Small intestine (tissue), 7 donors: ENCODE data around the gene PLA2G4C. TPM values are rescaled to one million over a fixed set of nuclear protein-coding genes. Genes with fewer than 3 reads are reported as not detected.
"Not testable (repeated sequence)": the region's sequence is repeated elsewhere in the genome, so short reads cannot be mapped to it uniquely, and the experiment has no call there.

Experiments
- DNase-seq, 2 donors: peaks; one replicate each; pipeline versions ENCODE4 v3.0.0 to v3.0.0-alpha.2; 2013
- FAIRE-seq: peaks from 2 replicates; lab custom pipeline; 2012; peaks lifted over from hg19 to GRCh38; lab: Jason Lieb, UNC
- H3K27ac ChIP-seq, 3 donors: one replicate each; pipeline ENCODE4 v1.5.1; 2013; ENCODE audit warnings: low read length in 2 of 3, mild to moderate bottlenecking in 2 of 3, control low read depth in 1 of 3, inconsistent platforms in 1 of 3, low read depth in 1 of 3, moderate library complexity in 1 of 3
- H3K27me3 ChIP-seq, 3 donors: one replicate each; pipeline ENCODE4 v1.6.1; 2013; ENCODE audit warnings: low read length in 3 of 3, inconsistent platforms in 1 of 3; ENCODE audit not compliant: control insufficient read depth in 3 of 3, insufficient read depth in 3 of 3
- H3K36me3 ChIP-seq, 3 donors: one replicate each; pipeline ENCODE4 v1.6.1; 2013; ENCODE audit warnings: low read length in 3 of 3, inconsistent platforms in 1 of 3, low read depth in 1 of 3, mild to moderate bottlenecking in 1 of 3, moderate library complexity in 1 of 3; ENCODE audit not compliant: control insufficient read depth in 3 of 3, insufficient read depth in 2 of 3
- H3K4me1 ChIP-seq, 3 donors: one replicate each; pipeline ENCODE4 v1.6.1; 2013; ENCODE audit warnings: low read length in 2 of 3, inconsistent platforms in 1 of 3, low read depth in 1 of 3, mild to moderate bottlenecking in 1 of 3, moderate library complexity in 1 of 3; ENCODE audit not compliant: control insufficient read depth in 3 of 3, insufficient read depth in 2 of 3
- H3K4me3 ChIP-seq, 3 donors: one replicate each; pipeline ENCODE4 v1.5.1; 2013; ENCODE audit warnings: low read length in 3 of 3, control low read depth in 1 of 3, inconsistent platforms in 1 of 3, low read depth in 1 of 3, mild to moderate bottlenecking in 1 of 3, moderate library complexity in 1 of 3
- H3K9me3 ChIP-seq, 2 donors: one replicate each; pipeline ENCODE4 v1.6.1; 2013; ENCODE audit warnings: low read depth in 1 of 2, low read length in 1 of 2; ENCODE audit not compliant: control insufficient read depth in 2 of 2, insufficient read depth in 1 of 2
- WGBS, 3 donors: extraction: QIAGEN DNeasy Blood & Tissue Kit; methylation state at CpG; one replicate each; pipeline ENCODE4 v1.1.7; 2013; 5-methylcytosine and 5-hydroxymethylcytosine counted together
- polyA plus RNA-seq, 4 donors: library from polyadenylated mRNA; stranded (reverse) in 3 of 4; unstranded in 1 of 4; fragments of 200-250 nt in 3 of 4; fragments of 120-200 nt in 1 of 4; gene quantifications; one replicate each; pipeline versions ENCODE4 v1.2.1 to v1.2.3, GENCODE V29; 2013
- donor health status: healthy with polysubstance abuse.
- donor health status: control.
- donor health status: control.
- donor health status: Bipolar disorder and iron deficiency.
- donor health status: healthy.

The PLA2G4C gene
- polyA plus RNA-seq, 4 donors: 4.0 to 29.2 (median 11.4) TPM

GRCh38 chr19:48085904-48086864 is 24.4 kb downstream of the PLA2G4C start:
- WGBS, 3 donors: 87 to 92% (median 88%) methylated on average over 7 of the region's 7 CpGs
- no peaks in the 10 kb centered on the region for H3K27me3 ChIP-seq

GRCh38 chr19:48085076-48085475 is 25.5 kb downstream of the PLA2G4C start:
- FAIRE-seq (no peak), DNase-seq (no peak)
- H3K4me1 ChIP-seq: no peaks in the 10 kb centered on the region
- H3K27me3 ChIP-seq: no peaks in the 10 kb centered on the region
- 19 to 46% (median 43%) methylated on average over 3 of the region's 3 CpGs for whole genome bisulfite sequencing, 3 donors
- no peak overlapping the region for H3K27ac ChIP-seq
- H3K36me3 ChIP-seq: no peaks in the 10 kb centered on the region
- no peak overlapping the region for H3K4me3 ChIP-seq
- peaks cover 0 to 4% of the 10 kb centered on the region in 2 donors for H3K9me3 ChIP-seq

More at GRCh38 chr19:48085904-48086864, 24.4 kb downstream of the PLA2G4C start:
- Histone ChIP-seq H3K9me3 (peaks cover 0 to 8% of the 10 kb centered on the region in 2 donors), H3K4me1 (no peaks in the 10 kb centered on the region), H3K36me3 (no peaks in the 10 kb centered on the region), H3K27ac (no peak overlapping the region), H3K4me3 (no peak overlapping the region)
- FAIRE-seq (no peak), DNase-seq (no peak)

GRCh38 chr19:48081106-48081505 is 29.5 kb downstream of the PLA2G4C start:
- 90 to 99% (median 91%) methylated on average over 5 of the region's 5 CpGs for WGBS, 3 donors
- FAIRE-seq: no peak
- Histone ChIP-seq H3K9me3 (peaks cover 0 to 2% of the 10 kb centered on the region in 2 donors), H3K36me3 (no peaks in the 10 kb centered on the region), H3K4me3 (no peak overlapping the region), H3K27ac (no peak overlapping the region), H3K27me3 (peaks cover 0 to 3% (median 0%) of the 10 kb centered on the region in 3 donors), H3K4me1 (no peaks in the 10 kb centered on the region)
- DNase-seq: no peak

DNA sequence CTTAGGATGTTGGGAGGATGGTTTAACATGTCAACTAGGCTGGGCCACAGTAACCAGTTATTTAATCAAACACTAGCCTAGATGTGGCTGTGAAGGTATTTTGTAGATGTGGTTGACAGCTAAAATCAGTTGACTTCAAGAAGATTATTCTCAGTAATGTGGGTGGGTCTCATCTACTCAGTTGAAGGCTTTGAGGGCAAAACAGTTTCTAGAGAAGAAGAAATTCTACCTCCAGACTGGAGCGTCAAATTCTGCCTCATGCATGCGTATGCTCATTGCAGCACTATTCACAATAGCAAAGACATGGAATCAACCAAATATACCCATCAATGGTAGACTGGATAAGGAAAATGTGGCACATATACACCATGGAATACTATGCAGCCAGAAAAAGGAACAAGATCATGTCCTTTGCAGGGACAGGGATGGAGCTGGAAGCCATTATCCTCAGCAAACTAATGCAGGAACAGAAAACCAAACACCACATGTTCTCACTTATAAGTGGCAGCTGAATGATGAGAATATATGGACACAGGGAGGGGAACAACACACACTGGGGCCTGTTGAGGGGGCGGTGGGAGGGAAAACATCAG is 40.3 kb downstream of the PLA2G4C start:
- not testable (repeated sequence) for H3K4me3 ChIP-seq, FAIRE-seq, H3K27ac ChIP-seq, H3K27me3 ChIP-seq, H3K4me1 ChIP-seq, DNase-seq, H3K9me3 ChIP-seq, H3K36me3 ChIP-seq
- WGBS, 3 donors: 90 to 95% (median 94%) methylated on average over 3 of the region's 3 CpGs

- Histone ChIP-seq H3K27ac (no peak overlapping the region), H3K36me3 (no peaks in the 10 kb centered on the region), H3K9me3 (no peaks in the 10 kb centered on the region), H3K4me1 (no peaks in the 10 kb centered on the region), H3K27me3 (no peaks in the 10 kb centered on the region), H3K4me3 (no peak overlapping the region)
- DNase-seq: no peak
- WGBS, 3 donors: 71 to 76% (median 74%) methylated on average over 2 of the region's 2 CpGs
- no peak for FAIRE-seq
Measured at GRCh38 chr19:48069435-48069834, 41.2 kb downstream of the PLA2G4C start.

- Histone ChIP-seq H3K27ac (no peak overlapping the region), H3K27me3 (peaks cover 0 to 3% (median 3%) of the 10 kb centered on the region in 3 donors), H3K4me1 (no peaks in the 10 kb centered on the region), H3K36me3 (no peaks in the 10 kb centered on the region), H3K9me3 (no peaks in the 10 kb centered on the region), H3K4me3 (no peak overlapping the region)
- FAIRE-seq (no peak), DNase-seq (no peak)
- WGBS, 3 donors: 64 to 70% (median 69%) methylated on average over 2 of the region's 2 CpGs
Measured at GRCh38 chr19:48064509-48064908, 46.1 kb downstream of the PLA2G4C start.

GRCh38 chr19:48061401-48062344 is 48.9 kb downstream of the PLA2G4C start:
- Histone ChIP-seq H3K4me3 (no peak overlapping the region), H3K36me3 (no peaks in the 10 kb centered on the region), H3K9me3 (no peaks in the 10 kb centered on the region), H3K4me1 (no peaks in the 10 kb centered on the region), H3K27me3 (peaks cover 0 to 3% (median 3%) of the 10 kb centered on the region in 3 donors), H3K27ac (no peak overlapping the region)
- FAIRE-seq: no peak
- DNase-seq: no peak
- WGBS, 3 donors: 51 to 56% (median 52%) methylated on average over 37 of the region's 37 CpGs

- Histone ChIP-seq H3K4me1 (no peaks in the 10 kb centered on the region), H3K9me3 (no peaks in the 10 kb centered on the region), H3K27me3 (peaks cover 0 to 3% (median 3%) of the 10 kb centered on the region in 3 donors), H3K36me3 (no peaks in the 10 kb centered on the region), H3K27ac (no peak overlapping the region), H3K4me3 (no peak overlapping the region)
- no peak for DNase-seq
- 78 to 92% (median 86%) methylated on average over 5 of the region's 5 CpGs for WGBS, 3 donors
- no peak for FAIRE-seq
Measured at GRCh38 chr19:48060381-48060780, 50.2 kb downstream of the PLA2G4C start.
